OCI-LY3 (cell line): ENCODE measurements around the gene SMURF1.

Experiments used
- EZH2phosphoT487 ChIP-seq: fragments of 200-600 bp; shearing (Covaris generic); IDR thresholded peaks from 2 replicates; pipeline ENCODE4 v1.6.1; 2018; ENCODE audit warnings: antibody characterized with exemption, mixed run types, low read depth
- TF ChIP-seq, protein P1 (sequence below): fragments of 200-600, 300-600 bp; sonication (generic); IDR thresholded peaks from 2 replicates; pipeline ENCODE4 v1.5.1; 2014; ENCODE audit warnings: antibody characterized with exemption, low read length, low read depth

DNA sequence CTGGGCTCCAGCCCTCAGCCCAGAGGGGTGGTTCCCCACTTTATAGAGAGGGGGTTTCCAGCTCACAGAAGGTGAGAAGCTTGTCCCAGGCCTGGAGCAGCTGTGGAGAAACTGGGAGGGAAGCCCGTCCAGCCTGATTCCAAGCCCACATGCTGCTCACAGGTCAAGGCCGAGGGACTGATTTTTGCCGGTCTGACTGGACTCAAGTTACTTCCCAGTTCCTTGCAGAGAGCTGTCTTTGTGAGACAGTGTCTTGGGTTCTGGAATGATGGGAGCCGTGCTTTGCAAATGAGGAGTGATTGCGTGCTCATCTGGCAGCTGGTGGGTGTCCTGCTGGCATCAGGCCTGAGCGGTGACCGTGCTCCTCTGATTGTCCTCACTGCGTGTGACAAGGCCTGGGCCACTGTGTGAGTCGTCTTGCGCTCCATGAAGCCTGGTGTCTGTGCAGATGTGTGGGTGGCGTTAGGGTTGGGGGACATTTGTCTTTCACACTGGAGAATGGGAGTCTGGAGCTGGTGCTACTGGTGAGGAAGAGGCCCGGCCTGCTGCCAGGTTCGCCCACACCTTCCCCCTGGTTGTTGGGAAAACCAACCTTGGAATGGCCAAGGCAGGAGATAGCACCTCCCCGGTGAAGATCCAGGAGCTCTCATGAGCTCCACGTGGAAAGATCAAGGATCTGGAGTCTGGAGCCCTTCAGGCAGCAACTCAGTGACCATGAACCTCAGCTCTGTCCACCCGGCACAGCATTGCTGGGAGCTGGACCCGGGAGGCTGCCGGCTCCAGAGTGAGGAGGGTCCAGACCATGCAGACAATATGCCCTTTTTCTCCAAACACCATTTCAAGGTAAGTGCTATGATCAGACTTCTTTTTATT lies 129.6 kb downstream of the SMURF1 start:
- TF ChIP-seq, protein P1, sequence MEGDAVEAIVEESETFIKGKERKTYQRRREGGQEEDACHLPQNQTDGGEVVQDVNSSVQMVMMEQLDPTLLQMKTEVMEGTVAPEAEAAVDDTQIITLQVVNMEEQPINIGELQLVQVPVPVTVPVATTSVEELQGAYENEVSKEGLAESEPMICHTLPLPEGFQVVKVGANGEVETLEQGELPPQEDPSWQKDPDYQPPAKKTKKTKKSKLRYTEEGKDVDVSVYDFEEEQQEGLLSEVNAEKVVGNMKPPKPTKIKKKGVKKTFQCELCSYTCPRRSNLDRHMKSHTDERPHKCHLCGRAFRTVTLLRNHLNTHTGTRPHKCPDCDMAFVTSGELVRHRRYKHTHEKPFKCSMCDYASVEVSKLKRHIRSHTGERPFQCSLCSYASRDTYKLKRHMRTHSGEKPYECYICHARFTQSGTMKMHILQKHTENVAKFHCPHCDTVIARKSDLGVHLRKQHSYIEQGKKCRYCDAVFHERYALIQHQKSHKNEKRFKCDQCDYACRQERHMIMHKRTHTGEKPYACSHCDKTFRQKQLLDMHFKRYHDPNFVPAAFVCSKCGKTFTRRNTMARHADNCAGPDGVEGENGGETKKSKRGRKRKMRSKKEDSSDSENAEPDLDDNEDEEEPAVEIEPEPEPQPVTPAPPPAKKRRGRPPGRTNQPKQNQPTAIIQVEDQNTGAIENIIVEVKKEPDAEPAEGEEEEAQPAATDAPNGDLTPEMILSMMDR = no peak
- no peak for TF ChIP-seq EZH2phosphoT487
